Tongue (tissue), 2 donors: ENCODE results near the gene NT5E. TPM values are rescaled to one million over a fixed set of nuclear protein-coding genes. Genes with fewer than 3 reads are reported as not detected.
A peak's percentile ranks its signal among the peaks of the same experiment; 100 is the strongest.
"Not testable (repeated sequence)": the region's sequence is repeated elsewhere in the genome, so short reads cannot be mapped to it uniquely, and the experiment has no call there.

Experiments
- DNase-seq: peaks from one replicate; pipeline ENCODE4 v3.0.0-alpha.2; 2015
- total RNA-seq: library from RNA; depleted of rRNA; stranded (reverse); fragments of >200 nt; gene quantifications from one replicate; pipeline ENCODE4 v1.2.3, GENCODE V29; 2014

NT5E gene
- total RNA-seq, 1 donor from 2014 or later: 22.3 TPM

DNA sequence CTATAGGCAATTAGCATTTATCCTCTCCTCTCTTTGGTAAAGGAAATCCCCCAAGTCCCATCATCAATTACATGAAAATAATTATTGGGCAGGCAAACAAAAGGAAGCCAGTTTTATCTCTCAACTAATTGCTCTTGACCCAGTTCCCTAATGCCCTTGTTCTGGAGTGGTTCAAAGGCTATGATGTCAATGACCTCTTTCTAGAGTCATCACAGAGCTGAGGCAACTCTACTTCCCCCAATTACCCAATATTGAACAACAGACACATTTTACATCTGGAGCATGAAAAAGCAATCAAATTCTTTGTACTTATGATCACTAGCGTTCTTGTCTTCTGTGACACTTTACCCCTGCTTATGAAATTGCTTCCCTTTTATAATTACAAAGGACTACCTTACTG, 43.5 kb downstream of the NT5E start:
- DNase-seq: no peak

DNA sequence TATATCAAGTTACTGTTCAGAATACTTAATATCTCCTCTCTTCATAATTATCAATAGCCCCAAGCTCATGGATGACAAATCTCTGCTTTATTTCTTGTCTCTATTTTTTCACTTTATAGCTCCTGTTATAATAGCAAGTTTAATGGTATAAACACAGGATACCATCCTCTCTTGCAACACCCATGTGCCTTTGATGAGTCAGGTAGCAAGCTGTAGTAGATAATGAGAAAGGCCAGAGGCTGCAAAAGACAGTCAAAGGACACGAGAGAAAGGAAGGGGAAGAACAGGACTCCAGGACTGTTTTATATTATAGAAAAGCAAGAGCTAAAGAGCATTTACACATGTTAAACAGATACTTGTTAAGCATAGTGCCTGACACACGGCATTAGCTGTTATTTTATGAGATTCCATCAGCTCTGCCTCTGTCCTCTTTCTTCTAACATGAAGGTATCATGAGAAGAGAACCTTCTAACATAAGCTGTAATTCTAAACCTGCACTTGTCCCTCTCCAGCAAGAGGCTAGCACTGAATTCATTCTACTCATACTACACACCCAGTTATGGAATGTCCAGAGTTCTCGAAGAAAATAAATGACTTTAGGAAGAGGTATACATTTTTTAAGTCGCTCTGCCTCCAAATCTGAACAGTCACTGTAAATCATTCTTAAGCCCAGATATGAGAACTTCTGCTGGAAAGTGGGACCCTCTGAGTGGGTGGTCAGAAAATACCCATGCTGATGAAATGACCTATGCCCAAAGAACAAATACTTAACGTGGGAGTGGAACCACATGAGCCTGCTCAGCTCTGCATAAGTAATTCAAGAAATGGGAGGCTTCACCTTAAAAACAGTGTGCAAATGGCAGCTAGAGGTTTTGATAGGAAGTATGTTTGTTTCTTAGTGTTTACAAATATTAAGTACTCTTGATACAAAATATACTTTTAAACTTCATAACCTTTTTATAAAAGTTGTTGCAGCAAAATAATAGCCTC, 45.0 kb downstream of the NT5E start:
- DNase-seq: no peak

DNA sequence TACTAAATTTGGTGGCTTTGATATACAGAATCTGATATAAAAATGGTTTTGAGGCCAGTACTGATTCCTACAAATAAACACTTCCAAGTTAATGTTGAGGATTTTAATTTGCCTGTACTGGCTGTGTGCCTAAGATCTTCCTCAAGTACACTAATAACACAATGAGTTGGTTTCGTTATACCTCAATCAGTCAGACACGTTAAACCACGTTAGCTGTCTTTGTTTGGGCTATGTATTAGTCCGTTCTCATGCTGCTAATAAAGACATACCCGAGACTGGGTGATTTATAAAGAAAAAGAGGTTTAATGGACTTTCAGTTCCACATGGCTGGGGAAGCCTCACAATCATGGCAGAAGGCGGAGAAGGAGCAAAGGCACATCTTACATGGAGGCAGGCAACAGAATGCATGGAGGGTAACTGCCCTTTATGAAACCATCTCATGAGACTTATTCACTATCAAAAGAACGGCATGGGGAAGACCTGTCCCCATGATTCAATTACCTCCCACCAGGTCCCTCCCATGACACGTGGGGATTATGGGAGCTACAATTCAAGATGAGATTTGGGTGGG, 46.2 kb downstream of the NT5E start:
- DNase-seq: no peak

DNA sequence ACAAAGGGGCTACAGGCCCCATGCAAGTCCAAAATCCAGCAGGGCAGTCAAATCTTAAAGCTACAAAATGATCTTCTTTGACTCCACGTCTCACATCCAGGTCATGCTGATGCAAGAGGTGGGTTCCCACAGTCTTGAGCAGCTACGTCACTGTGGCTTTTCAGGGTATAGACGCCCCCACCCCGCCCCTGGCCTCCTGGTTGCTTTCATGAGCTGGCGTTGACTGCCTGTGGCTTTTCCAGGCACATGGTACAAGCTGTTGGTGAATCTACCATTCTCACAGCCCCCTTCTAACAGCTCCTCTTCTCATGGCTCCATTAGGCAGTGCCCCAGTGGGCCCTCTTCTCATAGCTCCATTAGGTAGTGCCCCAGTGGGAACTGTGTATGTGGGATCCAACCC, 47.0 kb downstream of the NT5E start:
- DNase-seq: no peak

DNA sequence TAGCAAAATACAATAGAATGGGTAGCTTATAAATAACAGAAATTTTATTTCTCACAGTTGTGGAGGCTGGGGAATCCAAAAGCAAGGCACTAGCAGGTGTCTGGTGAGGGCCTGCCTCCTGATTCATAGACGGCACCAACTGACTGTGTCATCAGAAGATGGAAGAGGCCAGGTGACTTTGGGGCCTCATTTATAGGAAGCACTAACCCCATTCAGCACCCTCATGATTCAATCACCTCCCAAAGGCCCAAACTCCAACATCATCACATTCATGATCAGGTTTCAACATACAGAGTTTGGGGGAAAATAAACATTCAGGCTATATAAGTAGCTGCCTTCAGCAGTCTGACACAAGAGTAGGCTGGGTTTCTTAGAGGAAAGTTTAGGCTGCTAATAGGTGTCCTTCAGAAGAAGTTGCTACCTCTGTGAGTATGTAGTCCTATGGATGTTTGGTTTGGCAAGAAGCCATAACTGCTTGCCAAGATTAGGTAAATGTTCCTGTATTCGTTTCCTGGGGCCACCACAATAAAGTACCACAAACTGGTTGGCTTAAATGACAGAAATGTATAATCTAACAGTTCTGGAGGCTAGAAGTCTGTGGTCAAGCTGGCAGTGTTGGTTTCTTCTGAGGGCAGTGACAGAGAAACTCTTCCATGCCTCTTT, 48.8 kb downstream of the NT5E start:
- DNase-seq: peak; percentile 38

DNA sequence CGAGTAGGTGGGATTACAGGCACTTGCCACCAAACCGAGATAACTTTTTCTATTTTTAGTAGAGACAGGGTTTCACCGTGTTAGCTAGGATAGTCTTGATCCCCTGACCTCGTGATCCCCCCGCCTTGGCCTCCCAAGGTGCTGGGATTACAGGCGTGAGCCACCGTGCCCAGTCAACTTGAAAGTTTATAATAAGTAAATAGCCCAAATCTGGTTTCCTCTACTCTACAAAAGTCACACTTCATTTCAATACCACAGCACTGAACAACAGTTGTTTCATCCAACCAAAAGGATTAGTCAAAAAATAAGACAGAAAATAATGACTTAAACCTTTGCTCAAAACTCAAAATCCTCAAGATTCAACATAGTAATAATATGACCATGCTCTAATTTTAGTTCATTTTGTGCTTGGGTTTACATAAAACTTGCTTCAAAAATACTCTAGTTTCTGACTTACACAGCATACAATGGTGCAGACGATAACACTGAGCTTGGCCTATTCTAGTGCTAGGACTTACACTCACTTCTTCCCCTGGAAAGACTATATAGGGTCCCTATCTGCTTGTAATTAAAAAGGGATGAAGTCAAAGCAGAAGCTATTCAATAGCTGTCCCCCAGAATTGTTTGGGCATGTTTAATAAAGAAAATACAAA, 56.7 kb downstream of the NT5E start:
- no peak for DNase-seq

DNA sequence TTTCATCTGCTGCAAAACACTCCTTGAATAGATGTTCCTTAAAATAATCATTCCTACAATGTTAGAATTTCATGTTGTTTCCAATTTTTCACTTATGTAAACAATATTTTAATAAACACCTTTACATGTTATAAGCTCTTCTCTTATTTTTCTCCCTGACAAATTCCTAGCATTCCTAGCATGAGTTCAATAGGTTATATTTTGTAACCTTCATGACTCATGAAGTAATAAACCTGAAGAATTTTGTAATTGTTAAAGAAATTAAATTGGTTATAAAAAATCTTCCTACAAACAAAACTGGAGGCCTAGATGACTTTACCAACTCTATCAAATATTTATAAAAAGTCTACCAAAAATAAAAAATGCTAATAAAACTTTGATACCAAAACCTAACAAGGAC, 66.3 kb downstream of the NT5E start:
- DNase-seq: no peak

DNA sequence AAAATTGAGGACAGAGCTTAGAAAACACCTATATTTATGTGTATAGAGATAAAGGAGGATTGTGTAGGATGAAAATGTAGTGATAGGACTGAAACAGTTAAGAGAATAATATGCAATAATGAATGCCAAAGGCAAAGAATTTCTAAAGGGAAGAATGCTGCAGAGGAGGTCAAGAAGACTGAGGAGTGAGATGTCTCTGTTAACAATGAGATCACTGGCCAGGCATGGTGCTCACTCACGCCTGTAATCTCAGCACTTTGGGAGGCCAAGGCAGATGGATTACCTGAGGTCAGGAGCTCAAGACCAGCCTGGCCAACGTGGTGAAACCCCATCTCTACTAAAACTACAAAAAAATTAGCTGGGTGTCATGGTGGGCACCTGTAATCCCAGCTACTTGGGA, 74.4 kb downstream of the NT5E start:
- not testable (repeated sequence) for DNase-seq

DNA sequence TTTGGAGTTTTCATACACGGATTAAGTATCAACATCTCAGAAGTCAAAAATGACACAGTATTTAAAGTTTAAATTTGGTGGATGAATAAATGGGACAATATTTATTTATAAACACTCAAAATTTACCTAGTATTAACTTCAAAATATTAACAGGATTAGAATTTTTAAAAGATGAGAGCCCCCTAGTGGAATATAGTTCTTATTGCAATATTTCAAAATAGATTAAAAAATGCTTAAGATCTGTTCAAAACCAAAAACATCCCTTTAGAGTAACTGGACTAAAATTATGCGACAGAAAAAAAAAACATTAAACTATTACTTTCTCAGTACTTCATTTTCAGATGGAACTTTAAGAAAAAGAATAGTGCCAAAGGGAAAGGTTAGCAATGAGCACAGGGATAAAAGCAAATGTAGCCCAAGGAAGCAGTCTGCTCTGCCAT, 87.2 kb downstream of the NT5E start:
- DNase-seq: peak; percentile 34

DNA sequence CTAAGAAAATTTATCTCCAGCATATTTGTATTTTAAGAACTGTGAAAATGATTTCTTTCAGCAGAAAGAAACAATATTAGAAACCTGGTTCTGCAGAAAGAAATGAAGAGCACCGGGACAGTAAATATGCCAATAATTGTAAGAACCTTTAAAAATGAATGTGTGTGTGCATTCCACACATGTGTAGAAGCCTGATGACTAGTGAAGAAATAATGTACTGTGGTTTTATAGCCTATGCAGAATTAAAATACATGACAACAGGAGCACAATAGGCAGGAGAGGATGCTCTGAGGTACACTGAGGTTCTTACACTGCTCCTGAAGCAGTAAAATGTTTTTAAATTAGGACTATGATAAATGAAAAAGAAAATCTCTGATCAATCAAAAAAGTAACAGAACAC, 94.9 kb downstream of the NT5E start:
- DNase-seq: no peak

Other genes starting within 250 kb of the NT5E start
- gene SNX14, start 143.8 kb downstream of the NT5E start, total RNA-seq: 74.7 TPM
- gene SYNCRIP, start 192.8 kb downstream of the NT5E start, total RNA-seq: 79.6 TPM